Germinal center (tissue), 1 donor: Measurements from ENCODE around the gene USH2A.

Experiments used
- DNase-seq: peaks from one replicate; pipeline ENCODE4 v3.0.0; 2012; ENCODE audit warnings: mixed read lengths, low spot score

The USH2A gene

GRCh38 chr1:215599418-215600074, 823.7 kb downstream of the USH2A start:
- DNase-seq = no peak

GRCh38 chr1:215597961-215598360, 825.3 kb downstream of the USH2A start:
- DNase-seq = no peak

- DNase-seq = no peak
These were observed 828.0 kb downstream of the USH2A start for GRCh38 chr1:215595231-215595630.

- no peak for DNase-seq
These were observed 828.6 kb downstream of the USH2A start for GRCh38 chr1:215594640-215595039.

GRCh38 chr1:215590779-215591491, 832.3 kb downstream of the USH2A start:
- DNase-seq = no peak

- no peak for DNase-seq
These were observed 833.4 kb downstream of the USH2A start for GRCh38 chr1:215589650-215590435.

- no peak for DNase-seq
These were observed 838.9 kb downstream of the USH2A start for GRCh38 chr1:215584389-215584788.

GRCh38 chr1:215583185-215583749, 840.0 kb downstream of the USH2A start:
- no peak for DNase-seq

GRCh38 chr1:215581896-215582295, 841.4 kb downstream of the USH2A start:
- DNase-seq = no peak
